ENCODE data around the gene CDKN1A. TPM values are rescaled to one million over a fixed set of nuclear protein-coding genes. Genes with fewer than 3 reads are reported as not detected.
A peak's percentile ranks its signal among the peaks of the same experiment; 100 is the strongest.

CDKN1A gene
- total RNA-seq, 1 donor from 2014 or later, result 82.7 TPM

- intact Hi-C loops (cut with micrococcal nuclease), result no loop called here
- peaks cover 44% of the 10 kb centered on the region for H3K4me1 Mint-ChIP-seq
Observed at GRCh38 chr6:36691011-36691410, 12.5 kb downstream of the CDKN1A start.

GRCh38 chr6:36691612-36692011 is 13.1 kb downstream of the CDKN1A start:
- H3K36me3 Mint-ChIP-seq (ENCODE audit: low read depth), result peaks cover 10% of the 10 kb centered on the region
- intact Hi-C loops (cut with micrococcal nuclease), result no loop called here
- DNase-seq, result no peak
- no peaks in the 10 kb centered on the region for H3K9me3 Mint-ChIP-seq
- no peak overlapping the region for H3K4me3 Mint-ChIP-seq
- H3K27ac Mint-ChIP-seq, result no peak overlapping the region
- H3K4me1 Mint-ChIP-seq, result peaks cover 46% of the 10 kb centered on the region
- no peaks in the 10 kb centered on the region for H3K27me3 Mint-ChIP-seq

More at GRCh38 chr6:36691011-36691410, 12.5 kb downstream of the CDKN1A start:
- Mint-ChIP-seq H3K4me3 (no peak overlapping the region), H3K36me3 (ENCODE audit: low read depth) (peaks cover 13% of the 10 kb centered on the region), H3K27ac (no peak overlapping the region), H3K27me3 (no peaks in the 10 kb centered on the region), H3K9me3 (no peaks in the 10 kb centered on the region)
- no peak for DNase-seq

DNA sequence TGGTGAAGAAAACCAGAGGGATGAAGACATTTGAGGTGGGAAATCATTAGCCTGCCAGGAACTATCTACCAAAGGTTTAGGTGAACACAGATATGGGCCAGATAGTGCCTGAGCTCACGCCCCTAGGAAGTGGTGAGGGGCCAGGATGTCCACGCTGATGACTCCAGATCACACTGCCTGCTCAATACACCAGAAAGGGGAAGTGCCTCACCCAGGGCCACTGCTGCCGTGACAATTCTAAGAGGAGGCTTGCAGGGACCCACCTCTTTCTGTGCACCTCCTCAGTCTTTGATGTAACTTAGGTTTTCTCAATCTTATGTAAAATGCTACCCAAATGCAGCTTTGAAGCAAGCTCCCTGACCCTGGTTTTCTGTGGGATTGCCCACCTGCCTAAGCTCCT is 13.7 kb downstream of the CDKN1A start:
- Mint-ChIP-seq H3K27me3 (no peaks in the 10 kb centered on the region), H3K36me3 (ENCODE audit: low read depth) (peaks cover 5% of the 10 kb centered on the region), H3K27ac (peak overlapping the region; percentile 81), H3K4me3 (peak overlapping the region; percentile 26), H3K4me1 (peaks cover 47% of the 10 kb centered on the region), H3K9me3 (no peaks in the 10 kb centered on the region)
- DNase-seq, result peak; percentile 87
- intact Hi-C loops (cut with micrococcal nuclease), result no loop called here

DNA sequence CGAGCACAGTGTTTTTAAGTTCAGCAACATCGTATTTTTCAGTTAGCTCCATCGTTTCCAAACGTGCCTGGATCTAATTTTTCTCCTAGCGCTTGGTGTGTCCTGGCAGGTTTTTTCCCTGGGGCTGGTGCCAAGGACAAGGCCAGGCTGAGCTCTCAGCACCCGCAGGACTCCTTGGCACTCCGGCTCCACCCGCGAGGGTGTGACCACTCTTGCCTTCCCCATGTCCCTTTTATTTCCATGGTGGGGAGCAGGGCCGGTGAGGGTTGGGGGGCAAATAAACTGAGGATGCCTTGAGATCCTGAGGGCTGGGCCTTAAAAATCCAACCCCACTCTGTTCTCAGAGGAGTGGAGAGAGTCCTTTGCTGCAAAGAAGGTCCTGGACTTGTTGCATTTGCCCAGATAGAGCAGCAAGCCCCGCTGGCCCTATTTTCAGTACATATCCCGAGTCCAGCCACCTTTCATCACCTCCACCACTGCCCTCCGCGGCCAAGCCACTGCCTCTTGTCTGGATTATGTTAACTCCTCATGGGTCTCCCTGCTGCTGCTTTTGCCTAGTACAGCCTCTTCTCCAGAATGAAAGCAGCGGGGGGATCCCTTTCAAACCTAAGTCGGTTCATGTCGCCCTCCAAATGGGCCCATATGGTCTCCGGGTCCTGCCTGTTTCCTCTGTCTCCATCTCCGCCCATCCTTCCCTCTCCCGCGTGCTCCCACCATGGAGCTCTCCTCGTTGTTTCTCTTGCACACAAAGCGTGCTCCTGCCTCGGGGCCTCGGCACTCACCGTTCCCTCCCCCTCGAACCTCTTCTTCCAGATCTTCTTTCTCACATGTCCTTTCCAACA is 14.6 kb downstream of the CDKN1A start:
- H3K27me3 Mint-ChIP-seq, result no peaks in the 10 kb centered on the region
- DNase-seq, result no peak
- H3K9me3 Mint-ChIP-seq, result no peaks in the 10 kb centered on the region
- no peaks in the 10 kb centered on the region for H3K36me3 Mint-ChIP-seq (ENCODE audit: low read depth)
- intact Hi-C loops (cut with micrococcal nuclease), result no loop called here
- peak overlapping the region; percentile 81 for H3K27ac Mint-ChIP-seq
- peaks cover 47% of the 10 kb centered on the region for H3K4me1 Mint-ChIP-seq
- H3K4me3 Mint-ChIP-seq, result peak overlapping the region; percentile 15

DNA sequence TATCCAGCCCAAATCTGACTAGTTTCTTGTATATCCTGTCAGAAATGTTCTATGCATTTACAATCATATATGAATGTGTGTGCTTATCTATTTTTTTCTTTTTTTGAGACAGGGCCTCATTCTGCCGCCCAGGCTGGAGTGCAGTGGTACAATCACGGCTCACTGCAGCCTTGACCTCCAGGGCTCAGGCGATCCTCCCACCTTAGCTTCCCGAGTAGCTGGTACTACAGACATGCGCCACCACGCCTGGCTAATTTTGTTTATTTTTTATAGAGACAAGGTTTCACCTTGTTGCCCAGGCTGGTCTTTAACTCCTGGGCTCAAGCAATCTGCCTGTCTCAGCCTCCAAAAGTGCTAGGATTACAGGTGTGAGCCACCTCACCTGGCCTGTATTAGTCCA is 16.1 kb downstream of the CDKN1A start:
- no peaks in the 10 kb centered on the region for H3K9me3 Mint-ChIP-seq
- no peak overlapping the region for H3K4me3 Mint-ChIP-seq
- DNase-seq, result no peak
- intact Hi-C loops (cut with micrococcal nuclease), result loop anchor here (1.0 kb wide), 2 partner anchors 12 to 61 kb away; no protein-coding TSS in a partner anchor
- H3K36me3 Mint-ChIP-seq (ENCODE audit: low read depth), result no peaks in the 10 kb centered on the region
- H3K27me3 Mint-ChIP-seq, result no peaks in the 10 kb centered on the region
- H3K27ac Mint-ChIP-seq, result peak overlapping the region; percentile 5
- H3K4me1 Mint-ChIP-seq, result peaks cover 42% of the 10 kb centered on the region

DNA sequence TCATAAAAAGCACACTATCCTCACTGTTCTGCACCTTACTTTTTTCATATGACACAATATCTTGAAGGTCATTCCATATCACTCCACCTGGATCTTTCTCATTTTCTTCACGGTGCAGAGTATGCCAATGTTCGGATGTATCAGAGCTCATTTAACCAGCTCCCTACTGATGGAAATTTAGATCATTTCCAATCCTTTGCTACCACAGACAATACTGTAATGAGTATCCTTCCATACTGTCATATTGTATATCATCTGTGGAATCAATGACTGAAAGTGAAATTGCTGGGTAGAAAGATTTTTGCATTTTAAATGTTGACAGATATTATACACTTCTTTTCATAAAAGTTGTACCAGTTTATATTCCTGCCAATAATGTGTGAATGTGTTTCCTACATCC is 16.9 kb downstream of the CDKN1A start:
- Mint-ChIP-seq H3K36me3 (ENCODE audit: low read depth) (no peaks in the 10 kb centered on the region), H3K4me3 (no peak overlapping the region), H3K27me3 (no peaks in the 10 kb centered on the region), H3K9me3 (no peaks in the 10 kb centered on the region), H3K27ac (peak overlapping the region; percentile 38), H3K4me1 (peaks cover 39% of the 10 kb centered on the region)
- intact Hi-C loops (cut with micrococcal nuclease), result loop anchor here (1.0 kb wide), 2 partner anchors 13 to 60 kb away; no protein-coding TSS in a partner anchor
- no peak for DNase-seq

DNA sequence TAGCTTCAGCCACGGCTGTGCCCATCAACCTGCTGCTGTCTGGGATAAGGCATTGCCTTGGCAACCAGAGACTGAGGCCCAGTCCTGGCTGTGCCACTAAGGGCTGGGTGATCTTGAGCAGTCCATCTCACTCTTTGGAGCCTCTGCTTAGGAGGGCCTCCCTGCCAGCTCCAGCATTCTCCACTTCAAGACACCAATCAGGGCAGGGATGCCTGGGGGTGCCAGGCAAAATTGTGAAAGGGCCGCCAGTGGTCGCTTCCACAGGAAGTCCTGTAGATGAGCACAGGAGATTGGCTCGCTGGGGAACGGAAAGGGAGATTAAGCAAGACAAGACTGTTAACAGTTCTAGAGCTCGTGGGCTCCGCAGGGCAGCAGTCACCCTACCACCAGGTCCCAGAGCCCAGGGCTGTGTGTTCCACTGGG is 19.0 kb downstream of the CDKN1A start, which contains the start of gene RAB44:
Gene RAB44, plus strand, starts transcription at position 346 of the 423 bp plus-strand sequence. CDS start 6,410 bp downstream, outside the sequence.
- Mint-ChIP-seq H3K27me3 (no peaks in the 10 kb centered on the region), H3K36me3 (ENCODE audit: low read depth) (no peaks in the 10 kb centered on the region), H3K9me3 (no peaks in the 10 kb centered on the region), H3K27ac (peak within 1 kb of the TSS; percentile 54), H3K4me1 (peaks cover 26% of the 10 kb centered on the region), H3K4me3 (no peak within 1 kb of the TSS)
- no peak for DNase-seq
- intact Hi-C loops (cut with micrococcal nuclease), result no loop called here

- Mint-ChIP-seq H3K4me3 (no peak overlapping the region), H3K9me3 (no peaks in the 10 kb centered on the region), H3K27me3 (peaks cover 1% of the 10 kb centered on the region), H3K27ac (peak overlapping the region; percentile 1), H3K36me3 (ENCODE audit: low read depth) (no peaks in the 10 kb centered on the region), H3K4me1 (peaks cover 21% of the 10 kb centered on the region)
- no peak for DNase-seq
- intact Hi-C loops (cut with micrococcal nuclease), result no loop called here
Observed at GRCh38 chr6:36698196-36698595, 19.7 kb downstream of the CDKN1A start.

GRCh38 chr6:36698871-36699271 is 20.4 kb downstream of the CDKN1A start:
- H3K36me3 Mint-ChIP-seq (ENCODE audit: low read depth), result no peaks in the 10 kb centered on the region
- peaks cover 17% of the 10 kb centered on the region for H3K4me1 Mint-ChIP-seq
- no peak for DNase-seq
- H3K4me3 Mint-ChIP-seq, result no peak overlapping the region
- peaks cover 6% of the 10 kb centered on the region for H3K27me3 Mint-ChIP-seq
- peak overlapping the region; percentile 1 for H3K27ac Mint-ChIP-seq
- intact Hi-C loops (cut with micrococcal nuclease), result no loop called here
- H3K9me3 Mint-ChIP-seq, result no peaks in the 10 kb centered on the region

DNA sequence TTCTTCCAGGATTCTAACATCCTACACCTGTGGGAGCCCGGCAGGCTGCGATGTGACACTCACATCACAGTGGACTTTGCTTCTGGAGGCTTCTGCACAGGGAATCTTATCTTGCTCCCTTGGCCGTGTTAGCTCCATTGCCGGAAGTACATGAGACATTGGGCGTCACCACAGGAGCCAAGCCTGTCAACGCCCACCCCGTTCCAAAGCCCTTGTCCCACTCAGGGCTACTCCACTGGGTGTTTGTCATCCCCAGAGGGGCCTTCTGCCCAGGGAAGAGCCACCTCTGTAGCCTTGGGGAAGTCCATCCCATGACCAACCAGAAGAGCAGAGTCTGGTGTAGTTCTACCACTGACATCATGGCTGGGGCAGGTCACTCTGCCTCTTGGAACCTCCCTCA is 20.8 kb downstream of the CDKN1A start:
- Mint-ChIP-seq H3K27ac (no peak overlapping the region), H3K4me3 (no peak overlapping the region), H3K36me3 (ENCODE audit: low read depth) (no peaks in the 10 kb centered on the region), H3K9me3 (no peaks in the 10 kb centered on the region), H3K4me1 (peaks cover 17% of the 10 kb centered on the region), H3K27me3 (peaks cover 7% of the 10 kb centered on the region)
- no peak for DNase-seq
- intact Hi-C loops (cut with micrococcal nuclease), result no loop called here

- Mint-ChIP-seq H3K4me3 (no peak overlapping the region), H3K27ac (no peak overlapping the region), H3K27me3 (peaks cover 7% of the 10 kb centered on the region)
Observed at GRCh38 chr6:36700071-36700812, 21.7 kb downstream of the CDKN1A start.

DNA sequence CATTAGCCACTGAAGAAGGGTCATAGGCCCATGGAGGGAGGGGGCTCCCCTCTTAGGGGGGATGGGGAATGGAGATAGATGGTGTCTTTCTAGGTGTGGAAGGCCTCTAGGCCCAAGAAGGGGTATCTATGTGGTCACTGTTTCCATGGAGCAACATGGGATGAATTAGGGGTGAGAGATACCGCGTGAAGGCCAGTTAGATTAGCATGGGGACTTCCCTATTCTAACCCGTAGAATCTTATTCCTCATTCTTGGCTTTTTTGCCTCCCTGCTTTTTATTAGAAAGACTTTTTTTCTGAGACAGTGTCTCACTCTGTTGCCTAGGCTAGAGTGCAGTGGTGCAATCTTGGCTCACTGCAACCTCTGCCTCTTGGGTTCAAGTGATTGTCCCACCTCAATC is 22.3 kb downstream of the CDKN1A start:
- H3K4me1 Mint-ChIP-seq, result peaks cover 13% of the 10 kb centered on the region
- no peak overlapping the region for H3K4me3 Mint-ChIP-seq
- no peaks in the 10 kb centered on the region for H3K36me3 Mint-ChIP-seq (ENCODE audit: low read depth)
- peaks cover 10% of the 10 kb centered on the region for H3K27me3 Mint-ChIP-seq
- no peak overlapping the region for H3K27ac Mint-ChIP-seq
- H3K9me3 Mint-ChIP-seq, result no peaks in the 10 kb centered on the region
- DNase-seq, result no peak
- intact Hi-C loops (cut with micrococcal nuclease), result no loop called here

More at GRCh38 chr6:36700071-36700812, 21.7 kb downstream of the CDKN1A start:
- Mint-ChIP-seq H3K36me3 (ENCODE audit: low read depth) (no peaks in the 10 kb centered on the region), H3K9me3 (no peaks in the 10 kb centered on the region), H3K4me1 (peaks cover 15% of the 10 kb centered on the region)
- intact Hi-C loops (cut with micrococcal nuclease), result no loop called here
- no peak for DNase-seq

DNA sequence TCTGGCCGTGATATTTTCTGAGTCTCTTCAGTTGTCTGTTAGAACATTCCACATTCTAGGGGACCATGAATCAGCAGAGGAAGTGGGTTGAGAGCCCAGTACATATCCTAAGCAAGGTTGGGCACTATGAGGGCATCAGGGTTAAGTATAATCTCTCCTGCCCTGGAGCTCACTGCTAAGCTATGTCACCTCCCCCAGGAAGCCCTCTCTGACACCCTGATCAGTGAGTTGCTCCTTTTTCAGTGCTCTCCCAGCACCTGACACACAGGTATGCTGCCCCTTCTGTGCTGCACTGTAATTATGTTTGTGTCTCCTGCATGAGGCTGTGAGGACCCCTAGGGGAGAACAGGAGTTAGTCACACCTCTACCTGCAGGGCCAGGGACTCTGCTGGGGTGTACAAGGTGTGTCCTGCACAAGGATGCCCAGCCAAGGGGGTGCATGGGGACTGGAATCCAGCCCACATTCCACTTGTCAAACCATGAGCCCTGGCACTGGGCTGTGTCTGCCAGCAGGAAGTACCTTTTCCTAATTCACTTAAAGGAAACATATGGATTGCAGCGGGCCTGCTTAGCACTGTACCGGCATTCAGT is 23.0 kb downstream of the CDKN1A start:
- DNase-seq, result peak; percentile 73
- peaks cover 10% of the 10 kb centered on the region for H3K27me3 Mint-ChIP-seq
- H3K36me3 Mint-ChIP-seq (ENCODE audit: low read depth), result no peaks in the 10 kb centered on the region
- no peak overlapping the region for H3K4me3 Mint-ChIP-seq
- H3K9me3 Mint-ChIP-seq, result no peaks in the 10 kb centered on the region
- H3K27ac Mint-ChIP-seq, result no peak overlapping the region
- peaks cover 9% of the 10 kb centered on the region for H3K4me1 Mint-ChIP-seq
- intact Hi-C loops (cut with micrococcal nuclease), result no loop called here

- H3K9me3 Mint-ChIP-seq, result no peaks in the 10 kb centered on the region
Observed at GRCh38 chr6:36702656-36703055, 24.1 kb downstream of the CDKN1A start.

More at GRCh38 chr6:36702656-36703055, 24.1 kb downstream of the CDKN1A start:
- intact Hi-C loops (cut with micrococcal nuclease), result no loop called here
- H3K4me1 Mint-ChIP-seq, result peaks cover 7% of the 10 kb centered on the region
- H3K27me3 Mint-ChIP-seq, result peaks cover 10% of the 10 kb centered on the region
- no peak overlapping the region for H3K4me3 Mint-ChIP-seq
- no peaks in the 10 kb centered on the region for H3K36me3 Mint-ChIP-seq (ENCODE audit: low read depth)
- no peak for DNase-seq
- no peak overlapping the region for H3K27ac Mint-ChIP-seq

Measured in activated CD4-positive, alpha-beta T cell treated with anti-CD3 and anti-CD28 coated beads, Interleukin-2, amount 10 ng/mL, durations not matched to agents 24 days and 14 days (primary cell).